Measurements from ENCODE around the gene MCM9. TPM values are rescaled to one million over a fixed set of nuclear protein-coding genes. Genes with fewer than 3 reads are reported as not detected.

MCM9 gene
- total and polyA plus RNA-seq, 12 donors: 1.5 to 7.8 (median 5.2) TPM

GRCh38 chr6:118785601-118786000 is 149.4 kb downstream of the MCM9 start:
- Histone ChIP-seq H3K27ac (no peak overlapping the region), H3K36me3 (no peaks in the 10 kb centered on the region), H3K27me3 (no peaks in the 10 kb centered on the region), H3K4me3 (no peak overlapping the region), H3K9me3 (no peaks in the 10 kb centered on the region), H3K4me1 (peaks cover 0 to 32% (median 16%) of the 10 kb centered on the region in 9 donors)
- intact Hi-C loops (cut with DNase I): loop anchor here in 1 of 10 donors (10.0 kb wide), 1 partner anchor 211 kb away; no protein-coding TSS in a partner anchor
- WGBS, 2 donors: 96 to 99% methylated on average over 3 of the region's 3 CpGs
- no peak for ATAC-seq
- DNase-seq: no peak
- no peak for TF ChIP-seq CTCF (IDR thresholded peaks at IDR 0.05)

DNA sequence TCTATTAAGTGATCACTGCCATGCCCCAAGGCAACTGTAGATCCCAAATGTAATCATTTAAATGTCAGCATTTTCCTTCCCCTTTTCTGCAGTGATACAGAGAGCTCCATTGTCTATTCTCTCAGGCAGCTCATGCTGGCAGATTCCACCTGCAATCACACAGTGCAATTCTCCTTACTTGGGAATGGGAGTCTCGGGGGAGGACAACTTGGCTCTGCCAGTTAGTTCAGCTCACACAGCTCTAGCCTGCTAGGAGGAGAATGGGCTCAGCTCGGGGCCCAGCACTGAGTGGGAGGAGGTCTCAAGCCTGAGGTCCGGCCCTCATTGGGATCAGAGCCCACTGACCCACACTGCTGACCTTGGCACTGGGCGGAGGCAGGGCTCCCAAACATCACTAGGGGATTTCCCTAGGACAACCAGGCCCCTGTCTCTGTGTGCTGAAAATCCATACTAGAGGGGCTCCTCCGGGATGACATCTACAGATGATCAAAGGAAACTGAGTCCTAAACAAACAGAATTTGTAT is 150.3 kb downstream of the MCM9 start:
- 43 to 52% methylated on average over 5 of the region's 5 CpGs for WGBS, 2 donors
- Histone ChIP-seq H3K4me1 (peaks cover 0 to 38% (median 16%) of the 10 kb centered on the region in 9 donors), H3K27ac (no peak overlapping the region), H3K27me3 (no peaks in the 10 kb centered on the region), H3K4me3 (no peak overlapping the region), H3K9me3 (no peaks in the 10 kb centered on the region), H3K36me3 (no peaks in the 10 kb centered on the region)
- intact Hi-C loops (cut with DNase I): loop anchor here in 1 of 10 donors (10.0 kb wide), 1 partner anchor 210 kb away; no protein-coding TSS in a partner anchor
- ATAC-seq (peak in 7 of 8 donors; percentile 33 to 72 (median 58)), DNase-seq (peak in 1 of 2 donors; percentile 30)
- no peak for TF ChIP-seq CTCF (IDR thresholded peaks at IDR 0.05)

DNA sequence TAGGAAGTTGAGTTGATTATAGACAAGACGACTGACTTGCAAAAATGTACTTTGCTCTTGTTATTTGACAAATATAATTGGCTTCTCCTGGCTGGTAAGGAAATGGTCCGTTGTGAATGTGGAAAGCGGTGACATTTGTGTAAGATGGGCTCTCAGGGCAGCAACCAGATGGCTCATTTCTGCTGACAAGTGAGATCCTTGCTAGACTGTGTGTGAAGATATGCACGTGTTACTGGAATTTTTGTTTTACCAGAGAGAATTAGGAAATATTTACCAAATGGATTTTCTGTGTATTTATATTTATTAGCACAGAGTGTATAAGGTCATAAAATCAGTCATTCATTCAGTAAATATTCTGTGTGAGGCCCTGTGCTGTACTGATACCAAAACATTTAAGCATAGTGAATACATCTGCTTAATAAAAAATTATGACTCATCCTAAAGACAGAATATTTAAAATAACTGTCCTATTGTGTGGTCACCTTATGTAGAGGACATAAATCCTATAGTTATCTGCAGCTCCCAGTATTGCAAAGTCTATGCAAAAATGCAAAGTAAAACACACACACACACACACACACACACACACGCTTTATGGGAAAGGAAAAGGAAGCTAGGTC is 150.9 kb downstream of the MCM9 start:
- no peak for TF ChIP-seq CTCF (IDR thresholded peaks at IDR 0.05)
- intact Hi-C loops (cut with DNase I): loop anchor here in 1 of 10 donors (10.0 kb wide), 1 partner anchor 209 kb away; no protein-coding TSS in a partner anchor
- Histone ChIP-seq H3K27ac (no peak overlapping the region), H3K4me1 (peaks cover 0 to 38% (median 16%) of the 10 kb centered on the region in 9 donors), H3K9me3 (no peaks in the 10 kb centered on the region), H3K4me3 (no peak overlapping the region), H3K27me3 (no peaks in the 10 kb centered on the region), H3K36me3 (no peaks in the 10 kb centered on the region)
- 59 to 60% methylated on average over 5 of the region's 5 CpGs for WGBS, 2 donors
- DNase-seq: no peak
- ATAC-seq: no peak

- Histone ChIP-seq H3K4me3 (no peak overlapping the region), H3K27ac (no peak overlapping the region), H3K36me3 (no peaks in the 10 kb centered on the region), H3K4me1 (peaks cover 0 to 28% (median 7%) of the 10 kb centered on the region in 9 donors), H3K27me3 (no peaks in the 10 kb centered on the region), H3K9me3 (no peaks in the 10 kb centered on the region)
- TF ChIP-seq CTCF (IDR thresholded peaks at IDR 0.05): no peak
- DNase-seq: no peak
- intact Hi-C loops (cut with DNase I): loop anchor here in 1 of 10 donors (10.0 kb wide), 1 partner anchor 208 kb away; no protein-coding TSS in a partner anchor
- ATAC-seq: no peak
- WGBS, 2 donors: 65 to 68% methylated on average over 3 of the region's 3 CpGs
Measured at GRCh38 chr6:118782651-118783050, 152.3 kb downstream of the MCM9 start.

Measured in heart right ventricle (tissue), 16 donors.